Fibroblast of lung (primary cell): Measurements from ENCODE around the gene VGLL3. TPM values are rescaled to one million over a fixed set of nuclear protein-coding genes. Genes with fewer than 3 reads are reported as not detected.
A peak's percentile ranks its signal among the peaks of the same experiment; 100 is the strongest.

Experiments used
- DNase-seq, 2 donors: peaks; one replicate each; pipeline versions ENCODE4 v3.0.0 to v3.0.0-alpha.2; 2010; ENCODE audit warnings: low read depth in 2 of 2
- H2AFZ ChIP-seq: 2 replicates; pipeline ENCODE4 v1.5.1; 2012; ENCODE audit warnings: low read length, control low read depth, inconsistent platforms
- H3K27ac ChIP-seq: 2 replicates; pipeline ENCODE4 v1.5.1; 2011; ENCODE audit warnings: low read length, control low read depth; ENCODE audit not compliant: insufficient read depth
- H3K27me3 ChIP-seq: 2 replicates; pipeline ENCODE4 v1.5.1; 2011; ENCODE audit warnings: mild to moderate bottlenecking, low read length; ENCODE audit not compliant: control insufficient read depth, insufficient read depth
- H3K36me3 ChIP-seq: 2 replicates; pipeline ENCODE4 v1.5.1; 2011; ENCODE audit warnings: low read length; ENCODE audit not compliant: control insufficient read depth, insufficient read depth
- H3K4me1 ChIP-seq: 2 replicates; pipeline ENCODE4 v1.5.1; 2011; ENCODE audit warnings: low read length; ENCODE audit not compliant: control insufficient read depth, insufficient read depth; ENCODE audit errors: extremely low read depth
- H3K4me2 ChIP-seq: 2 replicates; pipeline ENCODE4 v1.5.1; 2011; ENCODE audit warnings: low read length, control low read depth; ENCODE audit not compliant: insufficient read depth; ENCODE audit errors: extremely low read depth
- H3K4me3 ChIP-seq, 4 experiments: fragments of 200-600 bp in 1 of 4; sonication (generic) in 1 of 4; replicated peaks in 1 of 4; 2 replicates each; pipeline ENCODE4 v1.5.1; 2011 to 2016; ENCODE audit warnings: low read length in 4 of 4, low read depth in 3 of 4, mild to moderate bottlenecking in 3 of 4, control low read depth in 2 of 4, inconsistent platforms in 1 of 4, mixed read lengths in 1 of 4; ENCODE audit not compliant: insufficient read depth in 1 of 4; ENCODE audit errors: control extremely low read depth in 1 of 4
- H3K79me2 ChIP-seq: 2 replicates; pipeline ENCODE4 v1.5.1; 2012; ENCODE audit warnings: mild to moderate bottlenecking, low read length, inconsistent platforms; ENCODE audit not compliant: control insufficient read depth, insufficient read depth
- H3K9ac ChIP-seq: 2 replicates; pipeline ENCODE4 v1.5.1; 2011; ENCODE audit warnings: mild to moderate bottlenecking, low read length, control low read depth; ENCODE audit not compliant: insufficient read depth
- H3K9me3 ChIP-seq: 2 replicates; pipeline ENCODE4 v1.5.1; 2012; ENCODE audit warnings: low read depth, low read length; ENCODE audit not compliant: control insufficient read depth, insufficient read depth
- H4K20me1 ChIP-seq: 2 replicates; pipeline ENCODE4 v1.5.1; 2011; ENCODE audit warnings: low read length; ENCODE audit not compliant: control insufficient read depth, insufficient read depth; ENCODE audit errors: extremely low read depth
- EZH2 ChIP-seq: IDR thresholded peaks from 2 replicates; pipeline ENCODE4 v1.5.1; 2012; ENCODE audit warnings: low read length, control low read depth, mild to moderate bottlenecking; ENCODE audit errors: missing control alignments
- polyA plus RNA-seq, 2 donors: library from polyadenylated mRNA; depleted of rRNA in 1 of 2; stranded (reverse) in 1 of 2; unstranded in 1 of 2; fragments of >200 nt; gene quantifications; 2 replicates each; pipeline ENCODE4 v1.2.1, GENCODE V29; 2011 to 2012; ENCODE audit warnings: missing spikeins in 1 of 2
- total RNA-seq: library from RNA; depleted of rRNA; stranded (reverse); fragments of >200 nt; gene quantifications from 2 replicates; pipeline ENCODE4 v1.2.1, GENCODE V29; 2014
- TF ChIP-seq, protein P1 (sequence below), 2 donors: IDR thresholded peaks in 1 of 2; conservative IDR thresholded peaks in 1 of 2; 1 replicate in 1 of 2; 2 replicates in 1 of 2; pipeline ENCODE4 v1.5.1; 2011 to 2012; ENCODE audit warnings: low read length in 2 of 2, control low read depth in 1 of 2, inconsistent platforms in 1 of 2, low read depth in 1 of 2, mild to moderate bottlenecking in 1 of 2

The VGLL3 gene
- total and polyA plus RNA-seq, 2 donors (not counting 1 experiment from before 2014, with no cell fraction given), result 53.7 to 222 TPM

DNA sequence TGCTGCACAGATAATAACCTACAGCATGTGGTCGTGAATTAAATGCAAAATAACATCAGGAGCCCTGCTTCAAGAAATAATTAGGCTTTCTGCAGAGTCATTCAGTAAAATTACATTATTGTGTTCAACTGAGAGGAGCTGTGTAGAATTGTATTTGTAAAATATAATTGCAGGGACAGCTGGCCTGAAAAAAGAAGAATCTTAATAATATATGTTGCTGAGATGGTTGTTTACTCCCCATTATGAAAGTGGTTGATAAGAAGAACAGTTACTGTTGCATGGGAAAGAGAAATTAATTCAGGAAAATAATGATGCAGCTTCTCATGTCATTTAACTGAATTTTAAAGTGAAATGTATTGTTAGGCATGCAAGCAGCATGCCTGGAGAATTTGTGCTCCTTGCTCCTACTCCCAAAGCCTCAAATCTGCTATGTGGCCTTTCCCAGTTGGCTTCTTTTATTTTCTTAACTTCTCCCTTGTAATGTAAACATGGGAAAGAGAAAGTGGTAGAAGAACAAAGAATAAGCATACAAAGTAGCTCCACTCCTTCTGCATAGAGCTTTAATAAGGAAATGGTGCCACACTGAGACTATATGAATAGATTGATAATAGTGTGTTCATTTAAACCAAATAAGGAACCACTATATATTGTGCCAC lies 100.1 kb downstream of the VGLL3 start:
- Histone ChIP-seq H3K79me2 (no peaks in the 10 kb centered on the region), H3K9me3 (no peaks in the 10 kb centered on the region), H3K27ac (no peak overlapping the region), H2AFZ (peak overlapping the region; percentile 42), H3K4me2 (no peak overlapping the region), H3K9ac (no peak overlapping the region), H3K36me3 (no peaks in the 10 kb centered on the region), H4K20me1 (no peaks in the 10 kb centered on the region), H3K27me3 (no peaks in the 10 kb centered on the region), H3K4me3 (no peak overlapping the region), H3K4me1 (no peaks in the 10 kb centered on the region)
- no peak for TF ChIP-seq EZH2
- TF ChIP-seq, protein P1, sequence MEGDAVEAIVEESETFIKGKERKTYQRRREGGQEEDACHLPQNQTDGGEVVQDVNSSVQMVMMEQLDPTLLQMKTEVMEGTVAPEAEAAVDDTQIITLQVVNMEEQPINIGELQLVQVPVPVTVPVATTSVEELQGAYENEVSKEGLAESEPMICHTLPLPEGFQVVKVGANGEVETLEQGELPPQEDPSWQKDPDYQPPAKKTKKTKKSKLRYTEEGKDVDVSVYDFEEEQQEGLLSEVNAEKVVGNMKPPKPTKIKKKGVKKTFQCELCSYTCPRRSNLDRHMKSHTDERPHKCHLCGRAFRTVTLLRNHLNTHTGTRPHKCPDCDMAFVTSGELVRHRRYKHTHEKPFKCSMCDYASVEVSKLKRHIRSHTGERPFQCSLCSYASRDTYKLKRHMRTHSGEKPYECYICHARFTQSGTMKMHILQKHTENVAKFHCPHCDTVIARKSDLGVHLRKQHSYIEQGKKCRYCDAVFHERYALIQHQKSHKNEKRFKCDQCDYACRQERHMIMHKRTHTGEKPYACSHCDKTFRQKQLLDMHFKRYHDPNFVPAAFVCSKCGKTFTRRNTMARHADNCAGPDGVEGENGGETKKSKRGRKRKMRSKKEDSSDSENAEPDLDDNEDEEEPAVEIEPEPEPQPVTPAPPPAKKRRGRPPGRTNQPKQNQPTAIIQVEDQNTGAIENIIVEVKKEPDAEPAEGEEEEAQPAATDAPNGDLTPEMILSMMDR (conservative IDR thresholded peaks at IDR 0.05 in 1 of 2, IDR thresholded peaks at IDR 0.05 in 1 of 2; ENCODE audit: low read depth in 1 of 2, low read length in 2 of 2), result no peak
- DNase-seq, result peak in 1 of 2 donors; percentile 19

Other genes with a start within 250 kb of the VGLL3 start
- 20.6 and 21.6 TPM in 2 replicates for gene CHMP2B, start 236.2 kb upstream of the VGLL3 start, total RNA-seq
- 29.7 and 46.2 TPM in 2 replicates for gene CHMP2B, start 236.2 kb upstream of the VGLL3 start, polyA plus RNA-seq